DMS 273 (cell line): Measurements from ENCODE around the gene USP5.

ENCODE experiments used
- DNase-seq: peaks from one replicate; lab custom pipeline; 2025; ENCODE audit not compliant: unreplicated experiment; lab: John Stamatoyannopoulos, UW

The USP5 gene

GRCh38 chr12:6839482-6840201, 12.3 kb upstream of the USP5 start:
- DNase-seq, result peak; percentile 76

DNA sequence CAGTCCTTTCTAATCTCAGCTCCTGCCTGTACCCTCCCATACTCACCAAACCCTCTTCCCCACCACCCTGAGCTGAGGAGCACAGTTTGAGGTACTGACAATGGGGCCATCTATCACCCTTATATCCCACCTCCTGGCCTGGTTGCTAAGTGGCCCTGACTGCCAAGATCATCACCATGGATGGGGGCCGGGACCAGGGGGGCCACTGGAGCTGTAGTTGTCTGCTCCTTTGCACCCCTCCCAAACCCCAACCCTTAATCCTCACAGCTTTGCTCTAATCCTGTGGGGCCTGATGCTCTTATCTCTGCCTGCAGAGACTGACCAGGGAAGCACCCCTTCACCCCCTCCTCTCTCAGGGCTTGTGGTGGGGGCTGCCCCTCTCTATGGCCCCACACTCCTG, 11.6 kb upstream of the USP5 start:
- DNase-seq, result no peak

DNA sequence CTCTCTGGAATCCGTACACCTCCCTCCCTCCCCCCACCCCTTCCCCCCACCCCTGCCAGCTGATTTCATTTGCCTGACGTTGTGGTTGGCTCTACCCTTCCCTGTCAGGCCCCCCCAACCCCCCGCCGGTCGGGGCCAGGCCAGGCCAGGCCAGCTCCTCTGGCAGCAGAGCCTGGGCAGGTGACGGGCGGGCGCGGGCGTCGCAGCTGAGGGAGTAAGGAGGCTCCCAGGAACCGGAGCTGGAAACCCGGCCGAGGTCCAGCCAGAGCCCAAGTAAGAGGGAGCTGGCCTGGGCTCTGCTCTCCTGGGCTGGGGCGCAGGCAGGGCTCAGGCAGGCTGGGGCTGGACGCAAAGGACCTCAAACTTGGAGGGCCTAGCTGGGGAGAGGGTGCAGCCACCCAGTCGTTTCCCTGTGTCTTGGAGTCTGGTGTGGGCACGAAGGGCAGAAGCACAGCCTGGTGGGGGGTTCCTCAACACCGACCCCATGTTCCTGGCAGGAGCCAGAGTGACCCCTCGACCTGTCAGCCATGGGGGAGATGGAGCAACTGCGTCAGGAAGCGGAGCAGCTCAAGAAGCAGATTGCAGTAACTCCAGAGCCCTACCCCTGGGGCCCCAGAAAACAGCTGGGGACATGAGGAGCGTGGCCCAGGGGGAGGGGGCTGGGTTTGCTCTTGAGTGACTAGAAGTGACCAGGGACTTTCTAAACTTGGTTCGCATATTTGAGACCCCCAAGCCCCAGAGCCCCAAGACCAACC, 11.0 kb upstream of the USP5 start, which contains the start of gene GNB3:
GNB3 (plus strand) TSS at position 165 of the 755 bp plus-strand sequence; CDS start at position 528, 363 bp downstream.
- DNase-seq, result no peak

- DNase-seq, result no peak
Observed at GRCh38 chr12:6842075-6842474, 9.9 kb upstream of the USP5 start.

DNA sequence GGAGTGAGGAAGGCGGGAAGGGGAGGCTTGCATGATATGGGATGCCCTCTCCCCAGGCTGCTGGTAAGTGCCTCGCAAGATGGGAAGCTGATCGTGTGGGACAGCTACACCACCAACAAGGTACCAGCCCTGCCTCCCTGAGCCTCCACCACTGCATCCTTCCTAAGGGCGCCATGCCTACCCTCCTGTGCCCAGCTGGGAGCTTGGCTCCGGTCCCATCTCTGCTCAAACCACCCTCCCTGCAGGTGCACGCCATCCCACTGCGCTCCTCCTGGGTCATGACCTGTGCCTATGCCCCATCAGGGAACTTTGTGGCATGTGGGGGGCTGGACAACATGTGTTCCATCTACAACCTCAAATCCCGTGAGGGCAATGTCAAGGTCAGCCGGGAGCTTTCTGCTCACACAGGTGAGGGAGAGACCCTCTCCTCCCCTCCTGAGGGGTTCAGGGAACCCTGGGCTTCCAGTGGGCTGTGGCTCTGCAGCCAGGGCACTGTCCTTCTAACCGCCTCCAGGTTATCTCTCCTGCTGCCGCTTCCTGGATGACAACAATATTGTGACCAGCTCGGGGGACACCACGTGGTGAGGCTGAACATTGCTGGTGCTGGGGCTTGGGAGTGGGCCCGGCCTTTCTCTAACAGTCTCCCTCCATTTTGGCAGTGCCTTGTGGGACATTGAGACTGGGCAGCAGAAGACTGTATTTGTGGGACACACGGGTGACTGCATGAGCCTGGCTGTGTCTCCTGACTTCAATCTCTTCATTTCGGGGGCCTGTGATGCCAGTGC, 8.6 kb upstream of the USP5 start:
- DNase-seq, result no peak

DNA sequence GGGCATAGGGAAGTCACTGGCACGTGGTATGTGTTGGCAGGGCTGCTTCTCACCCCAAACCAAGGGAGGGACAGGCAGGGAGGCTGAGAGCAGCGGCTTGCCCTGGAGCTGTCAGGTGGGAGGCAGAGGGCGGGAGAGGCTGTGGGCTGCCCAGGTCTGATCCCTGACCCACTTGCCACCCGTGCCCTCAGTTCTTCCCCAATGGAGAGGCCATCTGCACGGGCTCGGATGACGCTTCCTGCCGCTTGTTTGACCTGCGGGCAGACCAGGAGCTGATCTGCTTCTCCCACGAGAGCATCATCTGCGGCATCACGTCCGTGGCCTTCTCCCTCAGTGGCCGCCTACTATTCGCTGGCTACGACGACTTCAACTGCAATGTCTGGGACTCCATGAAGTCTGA, 6.6 kb upstream of the USP5 start:
- no peak for DNase-seq

GRCh38 chr12:6846316-6846869, 5.6 kb upstream of the USP5 start:
- DNase-seq, result no peak

- DNase-seq, result no peak
Observed at GRCh38 chr12:6847676-6848075, 4.3 kb upstream of the USP5 start.

DNA sequence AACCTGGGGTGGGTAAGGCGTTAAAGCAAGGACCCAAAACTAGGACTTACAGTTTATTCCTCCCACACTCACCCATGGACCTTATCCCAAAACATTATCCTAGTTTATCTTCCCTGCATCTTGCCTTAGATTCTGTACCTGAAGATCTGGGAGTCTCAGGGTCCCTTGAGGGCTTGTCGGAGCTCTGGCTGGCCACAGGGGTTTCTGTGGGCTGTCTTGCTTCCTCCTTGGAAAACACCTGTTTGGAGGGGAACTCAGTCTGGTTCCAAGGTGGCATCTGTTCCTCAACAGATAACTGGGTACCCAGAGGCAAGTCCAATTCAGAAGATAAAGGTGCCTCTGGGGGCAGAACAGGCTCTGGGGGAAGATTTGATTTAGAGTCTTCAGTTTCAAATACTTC, 2.5 kb upstream of the USP5 start:
- no peak for DNase-seq

- no peak for DNase-seq
Observed at GRCh38 chr12:6849976-6850560, 1.9 kb upstream of the USP5 start.

DNA sequence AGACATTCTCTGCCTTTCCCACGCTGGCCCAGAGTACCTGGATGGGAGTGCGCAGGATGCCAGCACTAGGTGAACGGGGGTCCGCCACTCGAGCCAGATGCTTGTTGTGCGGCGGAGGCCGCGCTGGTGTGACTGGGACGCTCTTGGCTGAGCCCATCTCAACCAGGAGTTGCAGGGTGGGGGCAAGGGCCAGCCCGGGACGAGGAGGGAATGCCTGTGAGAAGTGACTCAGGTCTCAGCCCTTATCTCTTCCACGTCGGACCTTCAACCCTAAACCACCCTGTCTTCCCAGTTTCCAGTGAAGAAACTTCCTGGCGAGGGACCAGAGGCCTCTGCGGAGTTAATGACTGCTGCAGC, 1.2 kb upstream of the USP5 start:
- DNase-seq, result no peak

GRCh38 chr12:6851153-6851920, 613 bp upstream of the USP5 start, which contains the start of gene CDCA3:
Gene CDCA3 (minus strand): TSS chr12:6851286. CDS start chr12:6850952, 334 bp downstream.
- DNase-seq, result peak; percentile 98

DNA sequence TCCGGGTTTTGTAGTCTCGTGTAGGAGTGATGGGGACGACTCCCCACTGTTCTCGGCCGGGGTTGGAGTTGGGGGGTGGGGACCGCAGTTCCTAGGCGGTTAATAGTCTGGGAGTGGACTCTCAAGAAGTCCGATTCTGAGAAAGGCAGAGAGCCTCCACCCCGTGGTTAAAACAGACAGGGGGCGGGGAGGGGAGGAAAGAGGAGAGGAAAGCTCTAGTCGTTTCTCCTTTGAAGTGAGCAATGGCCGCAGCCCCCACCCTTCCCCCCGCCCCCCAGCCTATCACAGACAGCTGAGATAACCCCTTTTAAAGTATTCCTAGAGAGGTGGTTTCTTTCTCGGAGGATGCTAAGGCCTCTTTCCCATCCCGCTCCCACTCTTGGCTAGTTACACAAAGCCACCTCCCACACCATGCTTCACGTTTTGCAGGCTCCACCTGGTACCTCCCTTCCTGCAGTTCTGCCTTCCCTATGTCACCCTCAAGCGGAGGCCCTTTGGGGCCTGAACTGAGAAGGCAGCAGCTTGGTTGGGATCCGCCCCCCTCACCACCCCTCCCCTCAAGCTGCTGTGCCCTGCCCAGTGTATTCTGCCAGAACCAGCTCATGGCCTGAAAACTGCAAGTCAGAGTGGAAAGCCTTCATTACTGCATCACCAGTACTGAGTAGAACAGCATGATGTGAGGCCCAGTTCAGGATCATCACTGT, 853 bp downstream of the USP5 start:
- peak; percentile 86 for DNase-seq

- DNase-seq, result no peak
Observed at GRCh38 chr12:6853626-6854025, 1.7 kb downstream of the USP5 start.

- DNase-seq, result no peak
Observed at GRCh38 chr12:6854036-6854435, 2.1 kb downstream of the USP5 start.

- no peak for DNase-seq
Observed at GRCh38 chr12:6855322-6855721, 3.4 kb downstream of the USP5 start.

- no peak for DNase-seq
Observed at GRCh38 chr12:6858799-6859198, 6.8 kb downstream of the USP5 start.

GRCh38 chr12:6860116-6860515, 8.2 kb downstream of the USP5 start:
- no peak for DNase-seq

DNA sequence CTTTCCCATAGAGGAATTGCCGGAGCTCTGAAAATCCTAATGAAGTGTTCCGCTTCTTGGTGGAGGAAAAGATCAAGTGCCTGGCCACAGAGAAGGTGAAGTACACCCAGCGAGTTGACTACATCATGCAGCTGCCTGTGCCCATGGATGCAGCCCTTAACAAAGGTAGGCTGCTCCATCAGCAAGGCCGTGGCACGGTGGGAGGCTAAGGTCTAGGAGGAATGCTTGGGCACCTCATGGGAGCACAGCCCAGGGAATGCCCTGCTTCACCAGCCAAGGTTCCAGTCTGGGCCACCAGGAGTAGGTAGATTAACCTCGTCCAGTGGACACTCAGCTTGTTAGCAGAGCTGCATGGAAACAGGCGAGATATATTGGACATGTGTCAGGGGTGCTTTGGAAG, 9.0 kb downstream of the USP5 start:
- DNase-seq, result no peak

- DNase-seq, result no peak
Observed at GRCh38 chr12:6861391-6861790, 9.4 kb downstream of the USP5 start.
